Vagina (tissue), 2 donors: ENCODE data around the gene KCNMB4.

Experiments
- POLR2A ChIP-seq, 2 donors: fragments of 450-650 bp; IDR thresholded peaks; one replicate each; pipeline ENCODE4 v1.6.1; 2017; ENCODE audit warnings: antibody characterized with exemption in 2 of 2, mild to moderate bottlenecking in 2 of 2, moderate library complexity in 2 of 2
- TF ChIP-seq, protein P1 (sequence below), 3 experiments: fragments of 450-650 bp in 2 of 3; fragments of 200-600 bp in 1 of 3; sonication (generic) in 1 of 3; IDR thresholded peaks; one replicate each; pipeline ENCODE4 v1.5.1; 2017 to 2019; ENCODE audit warnings: antibody characterized with exemption in 3 of 3, mild to moderate bottlenecking in 2 of 3, moderate library complexity in 2 of 3

DNA sequence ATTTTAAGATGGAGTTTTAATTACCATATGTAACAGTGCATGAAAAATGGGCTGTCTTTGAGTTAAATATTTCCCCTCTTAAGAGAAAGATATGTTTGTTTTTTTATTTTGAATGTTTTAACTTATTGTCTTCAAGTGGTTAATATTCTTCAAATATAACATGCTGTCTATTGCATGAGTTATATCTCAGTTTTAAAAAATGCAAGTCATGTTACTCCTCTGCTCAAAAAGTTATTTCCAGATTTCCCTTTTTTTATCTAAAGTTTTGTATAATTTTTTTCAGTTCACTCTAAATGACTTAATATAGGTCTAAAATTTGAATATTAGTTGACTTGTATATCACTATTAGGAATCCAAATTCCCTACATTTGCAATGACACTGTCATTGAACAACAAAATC, 5.9 kb upstream of the KCNMB4 start:
- TF ChIP-seq POLR2A (IDR thresholded peaks at IDR 0.05) = no peak
- TF ChIP-seq, protein P1, sequence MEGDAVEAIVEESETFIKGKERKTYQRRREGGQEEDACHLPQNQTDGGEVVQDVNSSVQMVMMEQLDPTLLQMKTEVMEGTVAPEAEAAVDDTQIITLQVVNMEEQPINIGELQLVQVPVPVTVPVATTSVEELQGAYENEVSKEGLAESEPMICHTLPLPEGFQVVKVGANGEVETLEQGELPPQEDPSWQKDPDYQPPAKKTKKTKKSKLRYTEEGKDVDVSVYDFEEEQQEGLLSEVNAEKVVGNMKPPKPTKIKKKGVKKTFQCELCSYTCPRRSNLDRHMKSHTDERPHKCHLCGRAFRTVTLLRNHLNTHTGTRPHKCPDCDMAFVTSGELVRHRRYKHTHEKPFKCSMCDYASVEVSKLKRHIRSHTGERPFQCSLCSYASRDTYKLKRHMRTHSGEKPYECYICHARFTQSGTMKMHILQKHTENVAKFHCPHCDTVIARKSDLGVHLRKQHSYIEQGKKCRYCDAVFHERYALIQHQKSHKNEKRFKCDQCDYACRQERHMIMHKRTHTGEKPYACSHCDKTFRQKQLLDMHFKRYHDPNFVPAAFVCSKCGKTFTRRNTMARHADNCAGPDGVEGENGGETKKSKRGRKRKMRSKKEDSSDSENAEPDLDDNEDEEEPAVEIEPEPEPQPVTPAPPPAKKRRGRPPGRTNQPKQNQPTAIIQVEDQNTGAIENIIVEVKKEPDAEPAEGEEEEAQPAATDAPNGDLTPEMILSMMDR (IDR thresholded peaks at IDR 0.05) = no peak
